ENCODE measurements around the gene GANAB. TPM values are rescaled to one million over a fixed set of nuclear protein-coding genes. Genes with fewer than 3 reads are reported as not detected.
"Not testable (repeated sequence)": the region's sequence is repeated elsewhere in the genome, so short reads cannot be mapped to it uniquely, and the experiment has no call there.

GANAB gene
- 100 to 1,000 TPM in 2 of 4 donors, 10 to 100 TPM in 2; 76.0 to 118 (median 102) TPM for total RNA-seq

DNA sequence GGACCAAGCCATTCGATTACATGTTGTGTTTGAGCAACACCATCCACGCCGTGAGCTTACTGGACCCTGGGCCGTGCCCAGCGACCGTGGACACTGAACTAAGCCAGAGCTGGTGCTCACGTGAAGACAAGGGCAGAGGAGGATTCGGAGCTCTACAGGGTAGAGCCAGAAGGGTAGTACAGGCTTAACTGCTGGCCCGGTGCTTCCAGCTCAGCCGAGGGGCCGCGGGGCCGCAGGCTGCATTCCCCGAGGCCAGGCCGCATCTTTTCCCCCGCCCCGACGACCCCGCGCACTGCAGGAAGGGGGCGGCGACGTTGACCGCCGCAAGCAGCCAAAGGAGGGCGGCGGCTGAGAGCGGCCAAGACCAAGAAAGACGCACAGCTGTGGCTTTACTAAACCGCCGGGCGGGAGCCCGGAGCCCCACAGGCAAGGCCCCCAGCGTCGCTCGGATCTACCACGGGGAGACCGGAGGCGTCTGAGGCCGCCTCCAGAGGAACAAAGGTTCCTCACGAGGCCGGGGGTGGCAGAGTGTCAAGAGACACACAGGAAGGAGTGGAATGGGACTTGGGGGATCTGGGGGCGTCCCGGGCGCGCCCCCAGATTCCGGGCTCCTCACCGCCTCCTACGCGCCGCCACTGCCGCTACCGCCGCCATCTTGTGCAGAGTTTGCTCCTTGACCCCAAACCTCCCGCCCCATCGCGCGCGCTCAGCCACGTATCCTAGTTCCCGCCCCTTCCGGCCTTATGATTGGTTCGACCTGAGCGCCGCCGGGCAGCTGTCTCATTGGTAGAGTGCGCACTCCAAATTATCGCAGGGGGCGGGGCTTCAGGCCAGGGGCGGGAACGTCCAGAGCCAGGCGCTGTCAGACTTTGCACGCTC is at the start of gene GANAB:
Gene GANAB, minus strand, starts transcription at position 668 of the 879 bp plus-strand sequence. Its CDS starts 14 bp downstream, at position 654.
- no peaks in the 10 kb centered on the region for H3K9me3 ChIP-seq
- peaks cover 26% of the 10 kb centered on the region for H3K4me1 ChIP-seq
- H3K27me3 ChIP-seq: no peaks in the 10 kb centered on the region
- peak within 1 kb of the TSS; percentile 98 for H3K27ac ChIP-seq
- TF ChIP-seq EP300 (IDR thresholded peaks at IDR 0.05) (no peak), POLR2A (IDR thresholded peaks at IDR 0.05) (peak; percentile 53 to 81), POLR2AphosphoS5 (IDR thresholded peaks at IDR 0.05) (peak; percentile 18 to 76 (median 60))
- WGBS: under 1% methylated on average over 49 of the region's 73 CpGs
- peak within 1 kb of the TSS; percentile 99 for H3K4me3 ChIP-seq
- H3K36me3 ChIP-seq: peaks cover 38% of the 10 kb centered on the region
- peak; percentile 100 for DNase-seq (ENCODE audit: low spot score in 2 of 2)

DNA sequence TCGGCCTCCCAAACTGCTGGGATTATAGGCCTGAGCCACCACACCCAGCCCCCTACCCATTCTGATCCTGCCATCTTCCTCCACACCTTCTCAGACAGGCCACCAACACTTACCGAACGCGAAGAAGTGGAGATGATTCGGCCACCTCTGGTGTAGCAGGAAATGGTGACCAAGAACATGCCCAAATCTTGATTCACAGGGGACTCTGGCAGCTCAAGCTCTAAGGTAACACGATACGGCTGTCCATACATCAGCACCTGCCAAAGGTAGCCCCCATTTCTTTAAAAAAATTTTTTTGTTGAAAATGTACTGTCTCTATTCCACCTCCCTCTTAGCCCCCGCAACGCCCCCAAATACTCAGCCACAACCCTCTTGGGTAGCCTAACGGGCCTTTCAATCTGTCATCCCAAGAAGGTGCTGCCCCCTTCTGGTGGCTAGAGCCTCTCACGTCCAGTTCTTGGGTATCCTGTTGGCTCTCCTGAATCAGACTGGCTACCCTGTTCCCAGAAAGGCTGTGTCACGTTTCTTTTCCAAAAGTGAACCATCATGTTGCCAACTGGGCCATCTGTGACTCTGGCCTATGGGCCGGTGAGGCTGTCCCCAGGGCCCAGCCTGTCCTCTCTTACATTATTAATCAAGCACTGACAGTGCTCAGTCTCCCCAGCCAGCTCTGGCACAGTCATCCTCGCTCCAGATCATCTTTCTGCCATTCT is 48.2 kb upstream of the GANAB start:
- Histone ChIP-seq H3K36me3 (peaks cover 21% of the 10 kb centered on the region), H3K9me3 (no peaks in the 10 kb centered on the region), H3K27me3 (no peaks in the 10 kb centered on the region), H3K4me1 (peaks cover 16% of the 10 kb centered on the region), H3K27ac (no peak overlapping the region), H3K4me3 (no peak overlapping the region)
- TF ChIP-seq, protein P1, sequence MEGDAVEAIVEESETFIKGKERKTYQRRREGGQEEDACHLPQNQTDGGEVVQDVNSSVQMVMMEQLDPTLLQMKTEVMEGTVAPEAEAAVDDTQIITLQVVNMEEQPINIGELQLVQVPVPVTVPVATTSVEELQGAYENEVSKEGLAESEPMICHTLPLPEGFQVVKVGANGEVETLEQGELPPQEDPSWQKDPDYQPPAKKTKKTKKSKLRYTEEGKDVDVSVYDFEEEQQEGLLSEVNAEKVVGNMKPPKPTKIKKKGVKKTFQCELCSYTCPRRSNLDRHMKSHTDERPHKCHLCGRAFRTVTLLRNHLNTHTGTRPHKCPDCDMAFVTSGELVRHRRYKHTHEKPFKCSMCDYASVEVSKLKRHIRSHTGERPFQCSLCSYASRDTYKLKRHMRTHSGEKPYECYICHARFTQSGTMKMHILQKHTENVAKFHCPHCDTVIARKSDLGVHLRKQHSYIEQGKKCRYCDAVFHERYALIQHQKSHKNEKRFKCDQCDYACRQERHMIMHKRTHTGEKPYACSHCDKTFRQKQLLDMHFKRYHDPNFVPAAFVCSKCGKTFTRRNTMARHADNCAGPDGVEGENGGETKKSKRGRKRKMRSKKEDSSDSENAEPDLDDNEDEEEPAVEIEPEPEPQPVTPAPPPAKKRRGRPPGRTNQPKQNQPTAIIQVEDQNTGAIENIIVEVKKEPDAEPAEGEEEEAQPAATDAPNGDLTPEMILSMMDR (IDR thresholded peaks at IDR 0.05): peak; percentile 71 to 73
- TF ChIP-seq POLR2A (IDR thresholded peaks at IDR 0.05): no peak
- no peak for TF ChIP-seq POLR2AphosphoS5 (IDR thresholded peaks at IDR 0.05)
- no peak for TF ChIP-seq EP300 (IDR thresholded peaks at IDR 0.05)
- peak in 1 of 2 donors; percentile 87 for DNase-seq (ENCODE audit: low spot score in 2 of 2)
- WGBS: 41% methylated on average over 14 of the region's 14 CpGs

DNA sequence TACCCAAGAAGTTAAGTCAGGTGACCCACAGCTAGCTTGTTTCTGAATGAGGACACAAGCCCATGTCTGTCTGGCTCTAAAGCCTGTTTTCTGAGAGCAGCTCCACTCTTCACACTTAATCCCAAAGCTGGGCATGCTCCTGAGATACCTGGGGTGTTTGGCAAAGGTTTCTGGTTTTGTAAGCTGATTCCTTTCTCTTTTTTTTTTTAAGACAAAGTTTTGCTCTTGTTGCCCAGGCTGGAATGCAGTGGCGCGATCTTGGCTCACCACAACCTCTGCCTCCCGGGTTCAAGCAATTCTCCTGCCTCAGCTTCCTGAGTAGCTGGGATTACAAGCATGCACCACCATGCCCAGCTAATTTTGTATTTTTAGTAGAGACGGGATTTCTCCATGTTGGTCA is 47.2 kb upstream of the GANAB start:
- Histone ChIP-seq H3K4me1 (peaks cover 22% of the 10 kb centered on the region), H3K36me3 (peaks cover 21% of the 10 kb centered on the region)
- not testable (repeated sequence) for H3K27me3 ChIP-seq; H3K4me3 ChIP-seq; DNase-seq (ENCODE audit: low spot score in 2 of 2); H3K9me3 ChIP-seq; H3K27ac ChIP-seq
- WGBS: 55% methylated on average over 4 of the region's 4 CpGs

DNA sequence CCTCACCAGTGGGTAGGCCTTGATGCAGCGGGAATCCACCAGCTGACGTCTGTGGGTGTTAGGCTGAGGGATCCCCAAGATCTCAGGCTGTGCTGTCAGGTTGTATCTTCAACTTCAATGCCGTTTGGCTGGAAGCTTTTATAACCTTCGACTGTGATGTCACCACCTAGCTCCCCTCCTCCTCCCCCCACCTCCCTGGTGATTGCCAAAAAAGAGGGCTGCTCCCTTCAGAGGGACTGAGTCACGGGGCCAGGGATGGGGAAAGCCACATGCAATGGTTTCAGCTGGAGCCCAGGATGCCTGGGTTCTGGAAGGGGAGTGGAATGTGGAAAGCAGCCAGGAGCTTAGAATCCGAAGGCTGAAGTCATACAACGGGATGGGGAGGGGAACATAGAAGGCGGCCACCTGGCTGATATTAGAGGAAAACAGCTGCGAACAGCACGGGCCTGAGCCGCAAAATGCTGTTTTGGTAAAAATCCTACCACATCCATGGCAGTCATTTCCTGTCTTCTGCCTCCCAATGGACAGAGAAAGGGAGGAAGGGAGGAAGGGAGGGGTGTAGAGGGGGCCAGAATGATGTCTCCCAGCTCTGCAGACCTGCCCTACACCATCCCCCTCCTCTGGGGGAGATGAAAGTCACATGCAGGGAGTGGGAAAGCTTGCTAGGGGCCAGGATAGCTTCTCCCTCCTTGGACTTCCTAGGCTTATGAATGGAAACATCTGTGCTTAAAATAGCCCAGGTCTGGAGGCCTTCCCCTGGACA is 43.2 kb upstream of the GANAB start, which contains the start of gene LRRN4CL:
Gene LRRN4CL, minus strand, starts transcription at position 110 of the 763 bp plus-strand sequence. CDS start 1,022 bp downstream, outside the sequence.
- DNase-seq (ENCODE audit: low spot score in 2 of 2): peak; percentile 94 to 95
- peaks cover 28% of the 10 kb centered on the region for H3K4me1 ChIP-seq
- H3K4me3 ChIP-seq: peak within 1 kb of the TSS; percentile 35
- TF ChIP-seq EP300 (IDR thresholded peaks at IDR 0.05) (no peak), POLR2AphosphoS5 (IDR thresholded peaks at IDR 0.05) (peak in 2 of 3 donors; percentile 56 to 69), POLR2A (IDR thresholded peaks at IDR 0.05) (peak in 1 of 2 donors; percentile 50)
- TF ChIP-seq, protein P1 (IDR thresholded peaks at IDR 0.05): no peak
- H3K36me3 ChIP-seq: peaks cover 21% of the 10 kb centered on the region
- H3K27ac ChIP-seq: peak within 1 kb of the TSS; percentile 67
- no peaks in the 10 kb centered on the region for H3K9me3 ChIP-seq
- 31% methylated on average over 11 of the region's 11 CpGs for WGBS
- H3K27me3 ChIP-seq: peaks cover 3% of the 10 kb centered on the region

DNA sequence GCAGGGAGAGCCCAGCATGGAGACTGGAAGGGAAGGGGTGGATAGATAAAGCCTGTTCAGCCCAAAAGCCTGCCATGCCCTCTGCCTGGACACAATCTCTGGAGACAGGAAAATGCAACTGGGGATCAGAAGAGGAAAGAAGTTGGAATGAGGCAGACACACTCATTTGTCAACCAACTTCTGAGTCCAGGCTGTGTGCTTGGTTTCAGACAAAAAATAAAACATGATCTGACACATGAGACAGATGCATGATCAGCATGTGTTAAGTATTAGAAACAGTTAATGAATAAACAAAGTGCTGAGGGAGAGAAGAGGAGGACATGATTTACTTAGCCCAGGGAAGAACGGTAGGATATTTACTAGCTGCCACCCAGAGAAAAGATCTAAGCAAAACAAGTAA is 42.1 kb upstream of the GANAB start:
- 32% methylated on average over 1 of the region's 1 CpG for WGBS
- Histone ChIP-seq H3K4me1 (peaks cover 26% of the 10 kb centered on the region), H3K27me3 (peaks cover 3% of the 10 kb centered on the region), H3K36me3 (peaks cover 19% of the 10 kb centered on the region), H3K9me3 (no peaks in the 10 kb centered on the region), H3K27ac (peak overlapping the region; percentile 57), H3K4me3 (peak overlapping the region; percentile 35)
- TF ChIP-seq EP300 (IDR thresholded peaks at IDR 0.05) (no peak), POLR2A (IDR thresholded peaks at IDR 0.05) (no peak), POLR2AphosphoS5 (IDR thresholded peaks at IDR 0.05) (no peak)
- TF ChIP-seq, protein P1 (IDR thresholded peaks at IDR 0.05): no peak
- no peak for DNase-seq (ENCODE audit: low spot score in 2 of 2)
